Measurements from ENCODE around the gene PHKG2.

PHKG2 gene

DNA sequence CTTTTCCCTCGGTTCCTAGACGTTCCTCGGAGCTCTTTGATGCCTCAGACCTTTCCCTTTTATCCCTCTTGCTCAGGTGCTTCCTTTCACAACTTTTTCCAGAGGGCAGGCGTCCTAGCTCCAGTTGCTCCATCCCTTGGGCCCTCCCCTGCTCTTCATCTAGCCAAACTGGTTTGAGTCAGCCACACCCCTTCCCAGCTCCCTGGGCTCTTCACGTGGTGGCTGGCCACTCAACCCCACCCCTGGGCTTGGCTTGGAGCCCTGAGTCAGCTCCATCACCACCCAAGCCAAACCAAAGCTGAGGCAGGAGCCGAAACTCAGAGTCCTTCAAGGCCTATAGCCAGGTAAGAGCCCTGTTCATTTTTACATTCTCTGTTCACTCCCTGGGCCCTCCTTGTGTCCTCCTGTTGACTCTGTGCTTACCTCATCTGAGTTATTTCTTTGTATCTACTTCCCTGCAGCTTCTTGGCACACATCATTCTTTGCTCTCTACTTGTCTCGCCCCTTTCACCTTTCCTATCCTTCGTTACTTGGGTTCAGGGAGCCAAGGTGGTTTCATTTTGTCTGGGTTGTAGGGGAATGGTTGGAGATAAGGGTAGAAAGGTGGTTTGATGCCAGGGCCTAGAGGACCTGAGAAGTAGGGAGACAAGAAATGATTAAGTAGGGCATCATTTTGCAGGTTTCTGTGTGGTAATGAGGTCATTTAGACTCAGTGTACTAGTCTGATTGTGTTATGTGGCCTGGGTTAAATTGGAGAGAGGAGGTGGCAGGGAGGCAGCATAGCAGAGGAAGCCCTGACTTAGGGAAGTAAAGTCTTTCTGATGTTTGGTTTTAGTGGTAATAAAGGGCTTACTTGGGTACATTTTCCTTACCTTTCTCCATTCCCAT is 7.6 kb upstream of the PHKG2 start:
- no peak overlapping the region for H3K4me3 ChIP-seq (ENCODE audit: insufficient read depth, low read length, poor library complexity, severe bottlenecking)
- H3K9ac ChIP-seq (ENCODE audit: low read length): no peak overlapping the region
- H3K4me2 ChIP-seq (ENCODE audit: low read depth, low read length, poor library complexity, severe bottlenecking): no peak overlapping the region
- peaks cover 8% of the 10 kb centered on the region; the same call in 1 of the 2 replicates for H3K36me3 ChIP-seq (ENCODE audit: low read length)
- H3K9me3 ChIP-seq (ENCODE audit: insufficient read depth, low read length): no peaks in the 10 kb centered on the region
- no peak overlapping the region for H2AFZ ChIP-seq (ENCODE audit: low read depth, low read length, severe bottlenecking)
- no peak overlapping the region for H3K27ac ChIP-seq (ENCODE audit: low read depth, low read length)
- no peaks in the 10 kb centered on the region for H3K27me3 ChIP-seq (ENCODE audit: low read length)
- no peaks in the 10 kb centered on the region for H4K20me1 ChIP-seq (ENCODE audit: low read depth, low read length)
- H3K9me2 ChIP-seq (replicated peaks; ENCODE audit: insufficient read depth, low read length): no peaks in the 10 kb centered on the region
- TF ChIP-seq EZH2phosphoT487 (conservative IDR thresholded peaks at IDR 0.05; ENCODE audit: low read length) (no peak), CTCF (IDR thresholded peaks at IDR 0.05; ENCODE audit: insufficient read depth, low read length, poor library complexity, severe bottlenecking) (no peak)
- no peaks in the 10 kb centered on the region for H3K79me2 ChIP-seq (ENCODE audit: insufficient read depth, low read length)
- H3F3A ChIP-seq (ENCODE audit: insufficient read depth): peaks cover 17% of the 10 kb centered on the region

DNA sequence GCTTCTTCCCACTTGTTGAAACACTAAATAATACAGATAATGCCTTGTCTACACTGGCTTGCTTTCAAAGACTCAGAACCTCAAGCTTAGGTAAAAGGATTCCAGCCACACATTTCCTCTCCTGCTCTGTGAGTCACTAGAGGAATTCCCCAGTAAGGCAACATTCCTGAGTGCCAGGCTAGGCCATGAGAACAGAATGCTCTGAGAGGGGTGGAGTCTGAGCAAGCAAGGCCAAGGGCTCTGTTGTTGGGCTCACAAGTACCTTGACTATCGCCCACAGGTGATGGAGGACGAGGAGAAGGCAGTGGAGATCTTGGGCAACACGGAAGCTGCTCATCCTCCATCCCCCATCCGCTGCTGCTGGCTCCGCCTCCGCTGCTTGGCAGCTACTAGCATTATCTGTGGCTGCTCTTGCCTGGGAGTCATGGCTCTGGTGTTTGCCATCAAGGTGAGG is 6.7 kb upstream of the PHKG2 start:
- Histone ChIP-seq H4K20me1 (ENCODE audit: low read depth, low read length) (no peaks in the 10 kb centered on the region), H3K9me2 (replicated peaks; ENCODE audit: insufficient read depth, low read length) (no peaks in the 10 kb centered on the region), H3K36me3 (ENCODE audit: low read length) (0 out of 2 replicates have a peak, but pooled peaks cover 8% of the 10 kb centered on the region), H3K9me3 (ENCODE audit: insufficient read depth, low read length) (no peaks in the 10 kb centered on the region), H3K27ac (ENCODE audit: low read depth, low read length) (no peak overlapping the region), H3K9ac (ENCODE audit: low read length) (no peak overlapping the region), H3K4me3 (ENCODE audit: insufficient read depth, low read length, poor library complexity, severe bottlenecking) (no peak overlapping the region), H3K4me2 (ENCODE audit: low read depth, low read length, poor library complexity, severe bottlenecking) (no peak overlapping the region), H2AFZ (ENCODE audit: low read depth, low read length, severe bottlenecking) (no peak overlapping the region), H3F3A (ENCODE audit: insufficient read depth) (peaks cover 19% of the 10 kb centered on the region), H3K79me2 (ENCODE audit: insufficient read depth, low read length) (no peaks in the 10 kb centered on the region), H3K27me3 (ENCODE audit: low read length) (no peaks in the 10 kb centered on the region)
- TF ChIP-seq EZH2phosphoT487 (conservative IDR thresholded peaks at IDR 0.05; ENCODE audit: low read length) (no peak), CTCF (IDR thresholded peaks at IDR 0.05; ENCODE audit: insufficient read depth, low read length, poor library complexity, severe bottlenecking) (no peak)

DNA sequence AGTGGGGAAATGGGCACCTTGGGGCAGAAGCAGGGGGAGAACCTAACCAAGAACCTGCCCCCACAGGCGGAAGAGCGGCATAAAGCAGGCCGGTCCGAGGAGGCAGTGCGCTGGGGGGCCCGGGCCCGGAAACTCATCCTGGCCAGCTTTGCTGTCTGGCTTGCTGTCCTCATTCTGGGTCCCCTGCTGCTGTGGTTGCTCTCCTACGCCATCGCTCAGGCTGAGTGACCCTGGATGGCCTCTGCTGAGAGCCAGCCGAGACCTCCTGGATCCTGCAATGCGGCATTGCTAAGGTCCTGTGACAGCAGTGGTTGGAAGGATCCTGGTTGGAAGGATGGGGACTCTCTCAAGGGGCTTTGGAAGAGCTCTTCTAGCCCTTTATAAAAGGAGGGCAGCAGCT is 4.5 kb upstream of the PHKG2 start:
- no peaks in the 10 kb centered on the region for H4K20me1 ChIP-seq (ENCODE audit: low read depth, low read length)
- no peak overlapping the region for H3K4me2 ChIP-seq (ENCODE audit: low read depth, low read length, poor library complexity, severe bottlenecking)
- no peaks in the 10 kb centered on the region for H3K27me3 ChIP-seq (ENCODE audit: low read length)
- no peak overlapping the region for H3K9ac ChIP-seq (ENCODE audit: low read length)
- H3K79me2 ChIP-seq (ENCODE audit: insufficient read depth, low read length): peaks cover 2% of the 10 kb centered on the region; the same call in 1 of the 2 replicates
- H3K9me2 ChIP-seq (replicated peaks; ENCODE audit: insufficient read depth, low read length): no peaks in the 10 kb centered on the region
- no peak overlapping the region for H2AFZ ChIP-seq (ENCODE audit: low read depth, low read length, severe bottlenecking)
- TF ChIP-seq EZH2phosphoT487 (conservative IDR thresholded peaks at IDR 0.05; ENCODE audit: low read length) (no peak), CTCF (IDR thresholded peaks at IDR 0.05; ENCODE audit: insufficient read depth, low read length, poor library complexity, severe bottlenecking) (no peak)
- H3K27ac ChIP-seq (ENCODE audit: low read depth, low read length): no peak overlapping the region
- 0 out of 2 replicates have a peak, but pooled peaks cover 4% of the 10 kb centered on the region for H3K36me3 ChIP-seq (ENCODE audit: low read length)
- peaks cover 31% of the 10 kb centered on the region for H3F3A ChIP-seq (ENCODE audit: insufficient read depth)
- no peak overlapping the region for H3K4me3 ChIP-seq (ENCODE audit: insufficient read depth, low read length, poor library complexity, severe bottlenecking)
- no peaks in the 10 kb centered on the region for H3K9me3 ChIP-seq (ENCODE audit: insufficient read depth, low read length)

All from SU-DHL-6 (cell line).